Suppressor macrophage treated with lipopolysaccharide for 1 hour (primary cell): ENCODE data around the gene HSP90AB1.

Experiments used
- DNase-seq, 3 donors: peaks; one replicate each; pipeline ENCODE4 v3.0.0-alpha.2; 2020 to 2022

HSP90AB1 gene

GRCh38 chr6:44246663-44247337, at the start of gene HSP90AB1:
TSS of gene HSP90AB1 (plus strand) at chr6:44247101. CDS start at chr6:44248630, 1,529 bp downstream.
- peak; percentile 96 to 97 (median 97) for DNase-seq

- DNase-seq, result no peak
Measured at GRCh38 chr6:44198684-44199083, 48.2 kb upstream of the HSP90AB1 start.

GRCh38 chr6:44199883-44200282, 47.0 kb upstream of the HSP90AB1 start:
- DNase-seq, result no peak

- no peak for DNase-seq
Measured at GRCh38 chr6:44201200-44201599, 45.7 kb upstream of the HSP90AB1 start.

GRCh38 chr6:44201638-44202303, 45.1 kb upstream of the HSP90AB1 start:
- DNase-seq, result no peak

- no peak for DNase-seq
Measured at GRCh38 chr6:44202332-44202971, 44.4 kb upstream of the HSP90AB1 start.

GRCh38 chr6:44202972-44203750, 43.7 kb upstream of the HSP90AB1 start:
- DNase-seq, result no peak

GRCh38 chr6:44203955-44204354, 42.9 kb upstream of the HSP90AB1 start:
- no peak for DNase-seq

- no peak for DNase-seq
Measured at GRCh38 chr6:44207966-44208365, 38.9 kb upstream of the HSP90AB1 start.

- DNase-seq, result peak in 2 of 3 donors; percentile 28 to 45
Measured at GRCh38 chr6:44211284-44211683, 35.6 kb upstream of the HSP90AB1 start.

GRCh38 chr6:44214307-44214706, 32.6 kb upstream of the HSP90AB1 start:
- DNase-seq, result no peak

GRCh38 chr6:44216677-44217331, 30.1 kb upstream of the HSP90AB1 start, which contains the start of gene MYMX:
TSS of gene MYMX (plus strand) at chr6:44216926. CDS start at chr6:44217472, 546 bp downstream.
- DNase-seq, result peak; percentile 30 to 37 (median 33)

GRCh38 chr6:44217332-44218143, 29.4 kb upstream of the HSP90AB1 start:
- DNase-seq, result no peak

GRCh38 chr6:44219053-44219814, 27.7 kb upstream of the HSP90AB1 start:
- peak; percentile 58 to 80 (median 65) for DNase-seq

- DNase-seq, result no peak
Measured at GRCh38 chr6:44219815-44220784, 26.8 kb upstream of the HSP90AB1 start.

GRCh38 chr6:44220913-44221290, 26.0 kb upstream of the HSP90AB1 start:
- DNase-seq, result no peak

- peak; percentile 80 to 91 (median 82) for DNase-seq
Measured at GRCh38 chr6:44221291-44221960, 25.5 kb upstream of the HSP90AB1 start.

GRCh38 chr6:44221961-44222335, 25.0 kb upstream of the HSP90AB1 start:
- DNase-seq, result no peak
